Stimulated activated CD4-positive, alpha-beta T cell treated with anti-CD3 and anti-CD28 coated beads, Interleukin-1b, Interleukin-23, amount 100 ng/mL, for 24 hours (primary cell): ENCODE data around the gene GTPBP1.

Experiments used
- DNase-seq, 4 experiments: peaks; one replicate each; pipeline ENCODE4 v3.0.0-alpha.2; 2020; ENCODE audit warnings: low read depth in 4 of 4, low spot score in 1 of 4

The GTPBP1 gene

DNA sequence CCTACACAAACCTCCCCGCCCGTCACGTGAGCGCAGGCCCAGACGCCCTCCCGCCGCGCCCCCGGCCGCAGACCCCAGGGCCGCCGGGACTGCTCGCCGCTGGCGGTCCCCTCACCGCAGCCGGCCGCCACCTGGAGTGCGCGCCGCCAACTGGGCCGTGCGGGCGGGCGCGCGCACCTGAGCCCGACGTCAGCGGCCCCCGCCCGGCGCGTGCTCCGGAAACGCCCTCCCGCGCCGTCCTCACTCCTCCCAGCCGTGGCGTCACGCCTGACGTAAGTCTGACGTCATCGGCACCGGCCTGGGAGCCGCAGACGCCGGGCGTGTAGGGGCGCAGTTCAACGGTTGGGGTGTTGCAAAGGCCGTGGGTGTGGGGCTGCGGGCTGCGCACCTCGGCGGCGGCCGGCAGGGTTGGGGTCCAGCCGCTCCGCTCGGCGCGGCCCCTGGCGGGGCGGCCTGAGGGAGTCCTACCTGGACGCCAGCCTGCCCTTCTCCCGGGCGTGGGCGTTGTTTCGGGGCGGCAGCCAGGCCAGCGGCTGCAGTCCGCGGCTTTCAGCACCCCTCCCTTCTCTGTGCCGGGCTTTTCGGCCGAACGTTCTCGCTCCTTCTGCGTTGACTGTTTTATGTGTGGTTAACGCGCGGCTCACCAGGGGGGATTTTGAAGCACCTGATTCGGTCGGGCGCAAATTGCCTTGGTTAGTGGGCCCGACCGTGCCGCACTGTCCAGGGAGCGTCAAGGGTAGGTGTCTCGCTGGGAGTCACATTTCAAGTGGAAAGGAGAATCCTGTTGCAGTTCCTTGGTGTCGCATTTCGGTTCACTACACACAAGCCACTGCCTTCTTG is 4.7 kb upstream of the GTPBP1 start, which contains the start of gene JOSD1:
Gene JOSD1, minus strand, starts transcription at position 155 of the 840 bp plus-strand sequence. CDS start 956 bp downstream, outside the sequence.
- DNase-seq, result peak; percentile 96 to 99 (median 97)

DNA sequence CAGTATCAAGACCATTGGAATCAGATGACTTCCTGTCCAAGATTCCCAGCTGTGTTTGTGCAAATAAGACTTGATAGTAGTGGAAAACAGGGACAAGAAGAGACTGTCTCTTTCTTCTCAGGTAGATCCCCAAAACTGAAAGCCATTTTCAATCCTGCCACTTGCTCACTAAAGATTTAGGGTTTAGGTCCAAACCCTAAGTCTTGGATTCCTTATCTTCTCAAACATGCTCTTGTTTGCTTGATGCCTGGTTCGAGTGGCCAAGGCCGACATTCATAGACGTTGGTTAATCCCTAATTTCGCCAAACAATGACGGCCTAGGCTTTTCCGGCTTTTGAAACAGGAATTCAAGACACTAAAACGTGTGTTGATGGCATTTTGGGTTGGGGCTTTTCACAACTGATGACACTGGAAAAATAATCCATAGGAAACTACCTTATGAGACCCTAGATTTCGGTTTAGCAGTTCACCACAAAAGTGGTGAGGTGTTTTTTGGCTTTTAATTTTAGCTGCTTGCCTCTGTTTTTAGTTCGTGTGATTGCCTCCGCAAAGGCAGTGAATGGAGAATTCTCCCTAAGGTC is 1.0 kb upstream of the GTPBP1 start:
- no peak for DNase-seq

DNA sequence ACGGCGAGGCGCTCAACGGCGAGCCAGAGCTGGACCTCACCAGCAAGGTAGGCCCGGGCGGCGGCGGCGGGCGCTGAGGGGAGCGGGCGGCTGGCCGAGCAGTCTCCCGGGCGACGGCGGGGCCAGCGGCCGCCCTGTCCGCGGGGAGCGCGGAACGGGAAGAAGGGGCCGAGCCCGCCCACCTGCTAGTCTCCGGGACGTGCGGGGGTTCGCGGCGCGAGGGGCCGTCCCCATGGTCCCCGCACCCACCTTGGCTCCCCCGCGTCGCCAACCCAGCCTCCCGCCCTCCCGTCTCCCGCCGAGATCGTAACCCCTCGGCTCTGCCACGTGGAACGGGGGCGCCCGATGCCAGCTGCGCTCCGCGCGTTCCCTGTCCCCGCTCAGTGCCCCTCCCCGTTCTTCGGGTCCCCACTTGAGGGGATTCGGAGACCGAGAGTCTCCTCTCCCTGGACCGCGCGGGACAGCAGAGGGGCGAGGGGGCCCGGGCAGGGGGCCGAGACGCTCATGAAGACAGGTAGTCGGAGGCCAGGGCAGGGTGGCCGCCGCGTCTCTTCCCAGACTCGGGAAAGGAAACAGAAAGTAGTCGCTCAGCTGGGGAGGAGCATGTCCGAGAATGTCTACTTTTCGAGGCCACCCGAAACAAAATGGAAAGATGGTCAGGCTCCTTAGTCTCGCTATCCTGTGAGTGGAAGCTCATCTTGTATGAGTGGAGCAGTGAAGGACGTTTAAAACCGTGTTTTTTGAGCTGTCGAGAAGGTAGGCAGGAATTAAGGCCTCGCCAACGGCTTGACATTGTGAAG is 557 bp downstream of the GTPBP1 start:
- DNase-seq, result peak in 2 of 4 experiments; percentile 12 to 18

DNA sequence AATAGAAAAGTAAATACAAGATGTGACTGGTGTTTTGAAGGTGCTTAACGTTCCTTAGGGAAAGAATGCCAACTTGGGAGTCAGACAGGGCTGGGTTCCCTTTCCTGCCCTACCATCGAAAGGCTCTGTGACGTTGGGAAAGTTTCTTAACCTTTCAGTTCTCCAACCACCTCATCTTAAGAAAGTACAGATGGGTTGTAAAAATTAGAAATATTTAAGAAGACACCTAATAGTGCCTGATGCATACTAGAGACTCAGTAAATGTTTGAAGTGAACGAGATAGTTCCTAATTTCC is 1.1 kb downstream of the GTPBP1 start:
- DNase-seq, result no peak

DNA sequence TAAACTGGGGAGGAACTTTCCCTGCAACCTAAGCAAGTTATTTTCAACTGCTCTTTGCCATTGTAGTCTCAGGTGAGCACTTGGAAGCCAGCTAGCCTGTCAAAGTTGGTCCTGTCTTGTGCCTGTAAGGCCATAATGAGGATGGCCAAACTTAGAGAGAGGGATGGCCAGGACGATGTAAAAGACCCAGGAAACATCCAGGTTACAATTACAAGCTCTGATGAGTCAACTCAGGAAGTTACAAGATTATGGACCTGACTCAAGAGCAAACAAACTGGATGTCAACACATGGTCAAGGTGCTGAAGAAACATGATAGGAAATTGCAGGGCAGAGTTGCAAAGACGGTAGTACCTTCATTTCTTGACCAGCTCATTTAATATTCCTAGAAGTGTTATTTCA is 1.6 kb downstream of the GTPBP1 start:
- no peak for DNase-seq

DNA sequence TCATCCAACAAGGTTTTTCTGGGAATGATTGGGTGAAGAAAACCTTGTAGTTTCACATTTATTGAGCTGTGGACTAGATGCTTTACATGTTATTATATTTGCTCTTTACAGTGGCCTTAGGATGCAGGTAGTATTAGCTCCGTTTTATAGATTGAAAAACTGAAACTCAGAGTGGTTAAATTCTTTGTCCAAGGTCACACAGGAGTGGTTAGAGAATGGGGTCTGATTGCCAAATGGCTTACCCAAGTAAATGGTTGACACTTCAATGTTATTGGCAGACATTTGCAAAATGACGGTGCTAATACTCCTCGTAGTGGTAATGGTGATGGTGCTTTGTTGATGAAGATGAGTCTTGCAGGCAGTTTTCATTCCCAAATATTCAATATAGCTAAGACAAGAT is 2.2 kb downstream of the GTPBP1 start:
- DNase-seq, result no peak

DNA sequence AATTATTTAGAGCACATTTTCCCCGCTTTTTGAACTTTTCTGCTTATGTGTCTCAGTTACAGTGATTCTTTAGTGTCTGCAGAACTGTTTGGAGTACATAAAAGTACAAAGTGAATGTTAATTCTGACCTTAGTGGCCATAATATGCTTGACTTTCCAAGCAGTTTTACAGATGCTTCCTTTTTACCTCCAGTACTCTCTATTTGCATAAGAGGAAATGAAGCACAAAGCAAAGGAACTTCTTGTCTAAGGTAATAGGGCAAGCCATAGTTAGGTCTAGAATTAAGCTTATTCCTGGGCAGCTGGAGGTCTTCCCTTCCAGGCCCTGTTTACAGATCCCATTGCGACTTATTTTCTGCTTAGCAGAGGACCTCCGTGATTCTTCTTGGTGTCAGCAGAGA is 3.6 kb downstream of the GTPBP1 start:
- DNase-seq, result no peak

DNA sequence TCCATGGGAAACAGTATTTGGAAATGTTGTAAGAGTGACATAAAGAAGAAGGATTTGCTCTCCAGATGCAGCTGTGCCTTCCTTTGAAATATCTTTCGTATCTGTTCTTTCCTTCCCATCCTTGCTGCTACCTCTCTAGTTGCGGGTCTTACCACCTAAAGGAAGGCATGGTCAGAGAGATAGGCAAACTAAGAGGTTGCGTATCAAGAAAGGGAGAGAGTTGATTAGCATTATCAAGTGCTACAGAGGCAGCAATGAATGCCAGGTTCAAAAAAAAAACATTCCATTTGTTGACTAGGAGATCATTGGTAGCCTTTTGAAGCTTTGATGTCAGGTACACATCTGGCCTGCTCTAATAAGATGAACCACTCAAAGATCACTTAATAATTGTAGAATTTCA is 4.6 kb downstream of the GTPBP1 start:
- no peak for DNase-seq

DNA sequence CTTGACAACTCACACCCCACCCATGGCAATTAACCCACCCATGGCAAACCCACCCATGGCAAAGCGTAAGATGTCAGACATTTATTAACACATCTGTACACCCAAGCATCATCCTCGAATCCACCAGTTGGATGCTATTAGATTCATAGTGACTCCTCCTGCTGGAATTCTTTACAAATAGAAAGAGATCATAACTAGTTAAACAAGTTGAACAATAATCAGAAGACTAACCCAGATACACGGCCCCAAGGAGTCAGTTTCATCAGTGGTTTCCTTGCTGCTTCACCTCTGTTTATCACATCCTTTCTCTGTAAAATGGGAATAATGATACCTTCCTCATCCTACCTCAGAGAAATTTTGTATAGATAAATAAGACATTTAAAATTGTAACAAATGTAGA is 5.1 kb downstream of the GTPBP1 start:
- DNase-seq, result no peak

DNA sequence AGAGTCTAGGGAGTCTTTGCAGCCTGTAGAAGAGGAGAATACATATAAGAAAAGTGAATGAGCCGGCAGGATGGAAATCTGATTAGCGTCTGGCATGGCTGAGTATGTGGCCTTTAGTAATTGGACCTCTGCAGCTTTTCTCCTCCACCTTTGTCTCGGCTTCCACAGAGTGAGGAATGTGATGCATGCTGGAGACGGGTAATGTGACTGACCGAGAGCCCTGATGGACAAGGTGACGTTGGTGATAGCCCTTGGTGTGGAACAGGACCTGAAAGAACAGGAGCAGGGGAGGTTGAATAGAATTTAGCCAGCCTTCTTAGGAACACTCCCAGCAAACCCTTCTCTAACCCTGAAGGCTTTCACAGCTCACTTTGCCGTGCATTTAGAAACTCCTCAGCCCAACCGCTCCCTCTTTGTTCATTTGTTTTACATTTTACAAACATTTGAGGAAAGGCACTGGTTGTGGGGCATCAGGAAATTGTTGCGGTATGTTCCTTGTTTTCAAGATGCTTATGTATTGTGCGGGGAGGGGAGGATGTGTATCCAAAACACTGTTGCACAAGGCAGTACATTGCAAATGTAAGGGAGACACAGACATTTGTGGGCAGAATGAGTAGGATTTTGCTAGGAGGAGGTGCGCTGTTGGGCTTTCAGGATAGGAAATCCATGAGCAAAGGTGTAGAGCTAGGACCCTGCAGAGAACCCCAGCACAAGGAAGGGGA is 6.9 kb downstream of the GTPBP1 start:
- DNase-seq, result no peak

DNA sequence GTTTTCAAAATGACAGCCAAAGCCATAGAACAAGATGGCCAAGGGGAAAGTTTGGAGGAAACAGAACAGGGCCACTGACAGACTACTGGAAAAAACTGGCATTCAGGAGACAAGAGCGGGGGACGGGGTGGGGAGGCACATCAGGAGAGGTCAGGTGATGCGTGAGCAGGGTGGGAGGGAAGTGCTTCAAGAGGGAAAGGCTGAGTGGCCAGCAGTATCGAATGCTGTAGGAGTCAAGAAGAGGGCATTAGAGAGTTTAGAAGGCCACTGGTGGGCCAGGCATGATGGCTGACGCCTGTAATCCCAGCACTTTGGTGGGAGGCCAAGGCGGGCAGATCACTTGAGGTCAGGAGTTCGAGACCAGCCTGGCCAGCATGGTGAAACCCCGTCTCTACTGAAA is 8.2 kb downstream of the GTPBP1 start:
- no peak for DNase-seq

DNA sequence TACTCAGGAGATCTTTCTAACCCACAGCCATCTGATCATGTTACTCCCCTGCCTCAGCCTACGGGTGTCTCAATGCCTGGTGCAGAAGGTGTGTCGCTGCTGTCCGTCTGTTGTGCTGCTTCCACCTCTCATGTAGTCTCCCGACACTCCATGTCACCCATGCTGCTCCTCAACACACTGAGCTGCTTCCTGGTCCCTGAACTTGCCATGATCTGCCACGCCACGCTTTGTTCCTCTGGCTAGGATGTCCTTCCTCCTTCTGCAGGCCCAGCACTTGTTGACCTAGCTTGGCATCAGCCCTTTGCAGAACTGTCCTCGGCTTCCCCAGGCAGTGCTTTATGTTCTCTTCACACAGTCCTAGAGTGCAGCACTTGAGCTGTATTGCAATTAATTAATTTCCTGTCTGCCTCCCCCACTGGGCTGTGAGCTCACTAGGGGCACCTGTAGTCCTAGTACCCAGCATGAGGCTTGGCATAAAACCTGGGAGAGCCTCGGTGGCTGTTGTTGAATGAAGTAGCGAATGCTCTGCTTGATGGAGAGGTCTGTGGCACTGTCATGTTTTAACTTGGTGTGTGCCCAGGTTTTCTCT is 9.5 kb downstream of the GTPBP1 start:
- DNase-seq, result no peak

DNA sequence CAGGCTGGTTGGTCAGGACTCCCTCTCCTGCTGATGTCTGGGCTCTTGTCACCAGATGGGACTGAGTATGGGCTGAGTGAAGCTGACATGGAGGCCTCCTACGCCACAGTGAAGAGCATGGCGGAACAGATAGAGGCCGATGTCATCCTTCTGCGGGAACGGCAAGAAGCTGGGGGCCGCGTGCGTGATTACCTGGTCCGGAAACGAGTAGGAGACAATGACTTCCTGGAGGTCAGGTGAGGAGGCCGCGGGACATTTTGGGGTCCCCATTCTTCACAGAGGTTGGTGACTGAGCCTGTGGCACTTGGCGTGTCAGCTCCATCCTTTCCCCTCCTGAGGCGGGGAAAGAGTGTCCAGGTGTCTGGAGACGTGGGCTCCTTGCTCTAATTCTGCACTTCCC is 10.1 kb downstream of the GTPBP1 start:
- DNase-seq, result no peak

DNA sequence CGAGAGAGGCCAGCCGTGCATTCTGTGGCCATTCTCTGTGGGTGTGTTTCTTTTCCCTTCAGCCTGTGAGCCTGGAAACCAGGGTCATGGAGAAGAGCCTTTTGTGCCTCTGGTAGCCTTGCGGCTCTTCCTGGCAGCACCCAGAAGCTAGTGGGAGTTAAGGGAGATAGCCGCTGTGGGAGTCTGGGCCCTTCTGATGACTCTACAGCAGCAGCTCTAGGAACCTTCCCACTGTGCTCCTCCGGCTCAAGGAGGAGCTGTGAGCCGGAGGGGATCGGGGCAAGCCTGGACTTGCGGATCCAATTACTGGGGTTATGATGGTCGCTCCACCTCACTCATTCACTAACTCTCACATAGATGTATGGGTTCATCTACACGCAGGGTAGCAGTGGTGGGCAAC is 10.5 kb downstream of the GTPBP1 start:
- DNase-seq, result no peak

DNA sequence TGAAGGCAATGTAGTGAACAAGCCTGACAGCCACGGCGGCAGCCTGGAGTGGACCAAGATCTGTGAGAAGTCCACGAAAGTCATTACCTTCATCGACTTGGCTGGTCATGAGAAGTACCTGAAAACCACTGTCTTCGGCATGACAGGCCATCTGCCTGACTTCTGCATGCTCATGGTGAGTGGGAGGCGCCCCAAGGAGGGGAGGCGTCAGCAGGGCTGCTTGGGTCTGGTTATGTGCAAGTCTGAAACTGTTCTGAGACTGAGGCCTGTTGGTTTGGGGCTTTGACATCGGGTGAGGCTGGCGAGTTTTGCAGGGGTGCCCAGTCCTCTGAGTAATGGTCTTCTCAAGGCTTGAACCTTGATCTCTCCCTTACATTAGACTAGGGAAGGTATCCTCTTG is 11.1 kb downstream of the GTPBP1 start:
- no peak for DNase-seq

DNA sequence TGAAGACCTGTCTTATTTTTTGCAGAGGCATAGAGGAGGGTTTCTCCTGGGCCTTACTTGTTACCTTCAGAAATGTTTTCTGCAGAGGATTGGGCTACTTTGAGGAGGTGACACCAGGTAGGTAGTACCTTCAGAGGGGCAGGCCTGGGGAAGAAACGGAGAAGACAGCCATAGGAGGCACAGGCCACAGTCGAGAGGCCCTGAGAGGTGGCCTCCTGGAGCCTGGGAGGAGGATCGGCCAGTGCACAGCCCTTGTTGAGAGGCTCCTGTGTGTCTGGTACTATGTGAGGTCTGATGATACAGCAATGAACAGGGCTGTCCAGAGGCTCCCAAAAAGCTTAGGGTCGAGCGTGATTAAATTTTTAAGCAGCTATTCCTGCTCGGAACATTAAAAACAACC is 11.5 kb downstream of the GTPBP1 start:
- DNase-seq, result no peak

DNA sequence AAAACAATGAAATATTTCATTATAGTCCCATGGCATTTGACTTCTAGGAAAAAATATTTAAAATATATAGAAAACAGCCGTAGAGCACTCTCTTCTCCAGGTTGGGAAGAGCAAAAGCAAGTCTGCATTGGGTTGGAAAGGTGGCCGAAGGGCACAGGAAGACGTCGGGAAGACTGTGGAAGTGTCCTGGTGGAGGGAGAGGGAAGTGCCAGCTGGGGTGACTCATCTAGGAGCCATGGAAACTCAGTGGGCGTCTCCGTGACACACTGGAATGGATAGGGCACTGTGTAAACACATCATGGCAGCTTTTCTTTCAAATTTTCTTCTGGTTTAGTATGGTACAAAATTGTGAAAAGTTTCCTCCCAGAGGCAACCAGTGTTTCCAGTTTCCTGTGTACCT is 12.7 kb downstream of the GTPBP1 start:
- DNase-seq, result no peak

DNA sequence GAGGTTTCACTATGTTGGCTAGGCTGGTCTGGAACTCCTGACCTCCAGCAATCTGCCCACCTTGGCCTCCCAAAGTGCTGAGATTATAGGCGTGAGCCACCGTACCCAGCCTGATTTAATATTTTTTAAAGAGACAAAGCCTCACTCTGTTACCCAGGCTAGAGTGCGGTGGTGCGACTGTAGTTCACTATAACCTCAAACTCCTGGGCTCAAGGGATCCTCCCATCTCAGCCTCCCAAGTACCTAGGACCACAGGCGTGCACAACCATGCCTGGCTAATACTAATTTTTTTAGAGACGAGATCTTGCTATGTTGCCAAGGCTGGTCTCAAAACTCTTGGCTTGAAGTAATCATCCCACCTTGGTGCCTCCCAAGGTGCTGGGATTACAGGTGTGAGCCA is 13.5 kb downstream of the GTPBP1 start:
- no peak for DNase-seq

DNA sequence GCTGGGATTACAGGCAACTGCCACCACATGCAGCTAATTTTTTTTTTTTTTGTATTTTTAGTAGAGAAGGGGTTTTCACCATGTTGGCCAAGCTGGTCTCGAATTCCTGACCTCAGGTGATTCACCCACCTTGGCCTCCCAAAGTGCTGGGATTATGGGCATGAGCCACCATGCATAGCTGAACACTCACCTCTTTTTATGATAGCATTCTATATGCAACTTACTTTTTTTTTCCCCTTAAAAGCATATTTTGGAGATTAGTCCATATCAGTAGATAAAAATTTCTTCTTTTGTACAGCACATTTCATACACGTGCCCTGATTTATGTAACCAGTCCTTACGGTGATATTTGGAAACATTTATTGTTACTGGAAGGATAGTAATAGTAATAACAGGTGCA is 14.6 kb downstream of the GTPBP1 start:
- no peak for DNase-seq

DNA sequence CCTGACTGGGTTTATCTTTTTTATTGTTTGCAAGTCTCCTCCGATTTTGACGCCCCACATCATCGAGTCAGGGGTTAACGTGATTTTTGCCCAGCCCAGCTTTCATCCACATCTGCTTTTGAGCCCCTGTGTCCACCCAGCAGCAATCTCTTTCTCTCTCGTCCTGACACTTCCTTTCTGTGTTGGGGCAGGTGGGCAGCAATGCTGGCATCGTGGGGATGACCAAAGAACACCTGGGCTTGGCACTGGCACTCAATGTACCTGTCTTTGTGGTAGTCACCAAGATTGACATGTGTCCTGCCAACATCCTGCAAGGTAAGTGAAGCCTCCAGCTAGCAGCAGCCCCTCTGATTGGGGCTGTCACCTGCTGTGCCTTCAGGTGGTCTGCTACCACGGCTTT is 15.8 kb downstream of the GTPBP1 start:
- no peak for DNase-seq

DNA sequence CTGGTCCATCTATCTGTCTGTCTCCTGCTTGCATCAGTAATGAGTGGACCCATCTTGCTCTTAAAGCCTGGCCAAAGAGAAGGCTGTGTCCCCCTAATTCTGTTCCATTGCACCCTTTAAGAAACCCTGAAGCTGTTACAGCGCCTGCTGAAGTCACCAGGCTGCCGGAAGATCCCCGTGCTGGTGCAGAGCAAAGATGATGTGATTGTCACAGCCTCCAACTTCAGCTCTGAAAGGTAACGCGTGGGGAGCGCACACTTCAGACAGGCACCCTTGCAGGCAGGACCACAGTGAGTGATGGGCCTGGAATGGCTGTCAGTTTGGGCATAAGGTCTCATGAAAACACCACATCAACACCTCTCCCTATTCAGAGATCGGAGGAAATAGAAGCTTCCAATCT is 18.4 kb downstream of the GTPBP1 start:
- DNase-seq, result no peak
